AG08395 (cell line): ENCODE data around the gene DCDC2C.

ENCODE experiments used
- DNase-seq: peaks from one replicate; pipeline ENCODE4 v3.0.0; 2012; ENCODE audit warnings: mixed read lengths, low spot score

The DCDC2C gene

GRCh38 chr2:3672861-3673678 is 30.3 kb upstream of the DCDC2C start:
- no peak for DNase-seq

GRCh38 chr2:3674066-3674845 is 29.1 kb upstream of the DCDC2C start:
- no peak for DNase-seq

DNA sequence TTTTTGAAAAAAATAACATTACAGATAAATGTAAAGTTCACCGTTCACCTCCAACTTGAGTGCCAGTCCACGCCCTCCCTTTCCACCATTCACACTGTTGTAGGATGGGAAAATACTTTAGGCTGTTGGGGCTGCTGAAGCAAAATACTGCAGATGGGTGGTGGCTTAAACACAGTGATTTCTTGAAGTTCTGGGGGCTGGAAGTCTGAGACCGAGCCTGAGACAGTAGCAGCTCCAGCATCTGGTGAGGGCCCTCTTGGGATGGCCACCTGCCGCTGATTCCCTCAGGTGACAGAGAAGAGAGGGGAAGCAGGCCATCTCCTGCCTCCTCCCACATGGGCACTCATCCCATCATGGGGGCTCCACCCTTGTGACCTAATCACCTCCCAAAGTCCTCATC is 27.7 kb upstream of the DCDC2C start:
- DNase-seq, result no peak

- DNase-seq, result no peak
These were observed 25.9 kb upstream of the DCDC2C start for GRCh38 chr2:3677436-3677835.

DNA sequence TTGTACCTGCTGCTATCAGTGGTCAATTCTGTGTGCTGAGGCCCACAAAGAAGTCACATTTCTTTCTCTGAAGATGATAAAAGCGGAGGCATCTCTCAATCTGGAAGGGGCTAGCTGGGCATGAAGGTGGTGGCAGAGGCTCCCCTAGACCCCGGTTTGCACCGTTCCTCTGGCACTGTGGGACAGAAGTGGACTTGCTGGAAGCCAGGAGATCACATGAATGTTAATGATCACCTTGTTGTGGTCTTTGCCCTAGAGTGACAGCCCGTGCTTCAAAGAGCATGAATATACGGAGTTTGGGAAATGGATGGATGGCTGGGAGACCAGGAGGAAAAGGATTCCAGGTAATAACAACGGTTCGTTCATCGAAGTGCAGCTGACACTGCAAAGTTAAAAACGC is 25.2 kb upstream of the DCDC2C start:
- DNase-seq, result no peak

DNA sequence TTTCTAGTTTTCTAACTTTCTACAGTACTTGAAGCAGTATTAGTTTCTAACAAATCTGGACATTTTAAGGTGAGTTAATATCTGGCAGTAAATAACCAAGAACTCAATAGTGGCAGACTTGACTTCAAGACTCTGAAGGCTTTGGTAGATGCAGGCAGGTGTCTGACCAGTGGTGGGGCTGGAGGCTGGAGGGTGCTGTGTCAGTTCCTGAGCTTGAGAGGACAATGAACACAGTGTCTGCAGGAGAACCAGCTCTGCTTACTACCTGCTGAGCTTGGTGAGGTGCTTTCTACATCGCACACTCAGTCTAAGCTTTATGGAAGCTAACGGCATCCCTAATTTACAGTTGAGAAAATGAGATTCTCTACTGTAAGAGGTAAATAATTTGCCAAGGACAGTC is 24.2 kb upstream of the DCDC2C start:
- DNase-seq, result no peak

DNA sequence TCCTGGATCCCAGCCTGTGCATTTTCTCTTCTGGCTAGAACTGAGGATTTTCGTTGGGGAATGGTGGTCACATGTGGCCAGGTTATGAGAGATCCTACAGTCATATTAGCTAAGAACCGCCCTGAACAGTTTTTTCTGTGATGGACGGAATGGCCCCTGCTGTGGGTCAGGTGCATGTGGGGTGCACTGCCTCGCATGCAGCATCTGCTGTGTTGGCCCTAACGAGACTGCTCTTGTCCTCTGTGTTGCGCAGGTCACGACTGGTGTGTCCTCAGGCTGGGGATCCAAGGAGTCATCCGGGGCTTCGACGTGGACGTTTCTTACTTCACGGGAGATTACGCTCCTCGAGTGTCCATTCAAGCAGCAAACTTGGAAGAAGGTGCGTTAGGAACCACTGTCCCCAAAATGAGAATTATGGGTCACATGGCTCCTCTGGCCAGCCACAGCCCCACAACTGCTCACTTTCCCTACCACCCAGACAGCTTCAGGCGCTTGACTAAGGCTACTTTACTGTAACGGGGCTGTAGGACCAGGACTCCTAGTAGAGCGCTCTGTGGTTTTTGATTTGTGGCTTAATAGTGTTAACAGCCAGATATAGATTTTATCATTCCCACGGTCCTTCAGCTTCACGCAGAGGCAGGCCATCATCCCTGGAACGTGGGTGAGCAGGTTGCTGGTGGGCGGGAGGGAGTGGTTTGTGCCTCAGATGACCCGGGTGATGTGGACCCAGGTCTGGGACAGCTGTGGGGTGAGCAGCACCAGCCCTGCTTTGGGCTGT is 23.6 kb upstream of the DCDC2C start:
- no peak for DNase-seq

- no peak for DNase-seq
These were observed 22.6 kb upstream of the DCDC2C start for GRCh38 chr2:3680548-3681345.

DNA sequence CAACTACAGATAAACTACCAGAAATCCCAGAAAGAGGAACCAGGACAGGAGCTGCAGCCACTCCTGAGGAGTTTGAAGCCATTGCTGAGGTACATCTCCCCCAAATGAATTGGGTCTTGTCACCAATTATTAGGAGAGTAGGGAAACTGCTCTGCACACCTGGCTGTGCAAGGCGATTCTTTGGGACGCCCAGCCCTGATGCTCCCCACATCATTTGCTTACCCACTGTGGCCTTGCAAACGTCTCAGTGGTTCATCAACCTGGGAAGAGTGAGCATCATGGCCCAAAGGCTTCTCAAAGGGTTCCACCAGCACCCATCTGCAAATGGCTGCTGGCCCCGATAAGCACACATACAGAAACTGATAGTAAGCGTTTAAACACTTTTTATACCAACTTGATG is 21.8 kb upstream of the DCDC2C start:
- DNase-seq, result no peak

DNA sequence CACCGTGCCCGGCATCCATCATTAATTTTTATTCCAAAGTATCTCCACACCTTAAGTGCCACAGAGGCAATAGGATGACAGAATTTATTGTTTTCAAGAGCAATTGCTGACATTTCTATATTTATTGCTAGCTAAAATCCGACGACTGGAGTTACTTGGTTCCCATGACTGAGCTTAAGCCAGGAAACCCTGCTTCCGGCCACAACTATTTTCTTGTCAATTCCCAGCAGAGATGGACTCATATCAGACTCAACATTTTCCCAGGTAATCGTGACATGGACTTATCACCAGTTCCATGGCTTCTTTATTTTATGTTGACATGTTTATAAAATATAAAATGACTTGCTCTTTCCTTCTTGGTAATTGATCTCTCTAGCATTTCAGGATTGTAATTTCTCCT is 20.6 kb upstream of the DCDC2C start:
- no peak for DNase-seq

DNA sequence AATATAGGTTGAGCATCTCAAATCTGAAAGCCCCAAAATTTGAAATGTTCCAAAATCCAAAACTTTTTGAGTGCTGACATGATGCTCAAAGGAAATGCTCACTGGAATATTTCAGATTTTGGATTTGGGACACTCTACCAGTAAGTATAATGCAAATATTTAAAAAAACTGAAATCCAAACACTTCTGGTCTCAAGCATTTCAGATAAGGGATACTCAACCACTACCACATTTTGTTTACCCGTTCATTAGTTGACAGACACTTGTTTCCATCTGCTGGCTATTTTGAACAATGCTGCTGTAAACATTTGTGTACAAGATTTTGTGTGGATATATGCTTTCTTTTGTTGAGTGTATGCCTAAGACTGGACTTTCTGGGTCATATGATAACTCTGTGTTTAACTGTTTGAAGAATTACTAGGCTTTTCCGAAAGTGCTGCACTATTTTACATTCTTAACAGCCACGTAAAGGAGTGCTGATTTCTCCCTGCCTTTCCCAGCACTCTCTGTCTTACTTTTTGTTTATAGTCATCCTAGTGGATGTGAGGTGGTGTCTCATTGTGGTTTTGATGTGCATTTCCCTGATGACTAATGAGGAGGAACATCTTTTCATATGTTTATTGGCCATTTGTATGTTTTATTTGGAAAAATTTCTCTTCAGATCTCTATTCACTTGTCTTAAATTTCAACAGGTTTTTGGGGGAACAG is 19.5 kb upstream of the DCDC2C start:
- no peak for DNase-seq

- no peak for DNase-seq
These were observed 13.2 kb upstream of the DCDC2C start for GRCh38 chr2:3689998-3690748.

DNA sequence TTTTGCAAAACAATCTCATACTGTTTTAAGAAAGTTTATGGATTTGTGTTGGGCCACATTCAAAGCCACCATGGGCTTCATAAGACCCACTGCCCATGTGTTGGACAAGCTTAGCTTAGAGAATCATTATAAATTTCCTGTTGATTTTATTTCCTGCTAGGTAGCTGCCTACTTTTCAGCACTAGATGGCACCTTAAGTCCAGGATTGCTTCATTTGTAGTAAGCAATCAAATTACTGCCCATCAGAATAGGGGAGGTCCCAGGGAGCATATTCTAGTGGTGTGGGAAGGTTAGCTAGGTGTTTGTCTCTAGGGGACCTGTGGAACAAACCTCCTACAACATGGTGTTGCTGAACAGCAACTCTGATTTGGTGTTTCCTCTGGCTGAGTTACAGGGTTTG is 11.0 kb upstream of the DCDC2C start:
- no peak for DNase-seq

GRCh38 chr2:3696545-3696944 is 6.8 kb upstream of the DCDC2C start:
- DNase-seq, result no peak

- DNase-seq, result no peak
These were observed 2.3 kb upstream of the DCDC2C start for GRCh38 chr2:3701071-3701470.

DNA sequence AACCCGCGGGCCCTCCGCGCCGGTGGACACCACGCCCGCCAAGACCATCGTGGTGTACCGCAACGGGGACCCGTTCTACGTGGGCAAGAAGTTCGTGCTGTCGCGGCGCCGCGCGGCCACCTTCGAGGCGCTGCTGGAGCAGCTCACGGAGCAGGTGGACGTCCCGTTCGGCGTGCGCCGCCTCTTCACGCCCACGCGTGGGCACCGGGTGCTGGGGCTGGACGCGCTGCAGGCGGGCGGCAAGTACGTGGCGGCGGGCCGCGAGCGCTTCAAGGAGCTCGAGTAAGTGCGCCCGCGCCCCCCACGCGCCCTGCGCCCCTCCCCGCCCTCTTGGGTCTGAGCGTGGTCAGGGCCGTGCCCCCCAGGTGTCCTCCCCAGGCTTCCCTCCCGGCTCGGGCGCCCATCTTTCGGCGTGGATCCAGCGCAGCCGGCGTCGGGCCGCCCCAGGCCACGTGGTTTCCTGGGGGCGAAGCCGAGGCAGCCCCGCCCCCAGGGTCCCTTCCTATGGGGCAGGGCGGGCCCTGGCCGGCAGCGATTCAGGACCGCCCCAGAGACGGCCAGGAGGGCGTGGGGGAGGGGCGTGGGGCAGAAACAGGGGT is 481 bp downstream of the DCDC2C start:
- DNase-seq, result no peak

DNA sequence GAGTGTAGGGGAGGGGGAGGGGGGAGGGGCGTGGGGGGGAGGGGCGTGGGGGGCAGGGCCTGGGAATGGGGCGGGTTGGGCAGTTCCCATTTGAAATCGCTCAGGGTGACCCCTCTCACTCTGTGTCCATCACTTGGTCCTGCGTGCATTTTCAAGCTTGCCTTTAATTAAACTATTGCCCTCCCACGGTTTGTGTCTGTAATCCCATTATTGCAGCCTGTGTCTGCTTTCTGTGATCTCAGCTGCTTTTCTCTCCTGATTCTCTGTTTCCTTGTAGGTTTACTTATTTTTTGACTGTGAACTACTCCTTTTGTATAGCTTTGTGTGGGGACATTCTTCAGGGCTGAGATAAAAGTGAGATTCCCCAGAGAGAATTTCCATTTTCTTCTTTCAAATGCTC is 1.3 kb downstream of the DCDC2C start:
- DNase-seq, result no peak

DNA sequence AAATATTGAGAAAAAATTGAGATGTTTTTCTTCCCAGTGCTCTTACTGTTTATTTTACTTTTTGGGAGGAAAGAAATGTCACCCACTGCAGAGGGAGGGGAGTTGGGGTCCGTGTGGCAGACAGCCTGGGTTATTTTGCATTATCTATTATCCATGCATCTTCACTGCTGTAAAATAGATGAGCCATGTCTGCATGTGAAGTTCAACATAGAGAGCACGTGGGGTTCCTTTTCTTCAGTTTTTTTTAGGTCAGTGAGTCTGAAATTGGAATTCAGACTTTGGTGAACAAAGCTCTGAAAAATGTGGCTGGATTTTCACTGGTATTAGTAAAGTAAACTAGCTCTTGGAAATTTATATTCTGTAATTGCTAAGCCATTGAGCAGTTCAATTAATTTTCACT is 2.4 kb downstream of the DCDC2C start:
- DNase-seq, result no peak

DNA sequence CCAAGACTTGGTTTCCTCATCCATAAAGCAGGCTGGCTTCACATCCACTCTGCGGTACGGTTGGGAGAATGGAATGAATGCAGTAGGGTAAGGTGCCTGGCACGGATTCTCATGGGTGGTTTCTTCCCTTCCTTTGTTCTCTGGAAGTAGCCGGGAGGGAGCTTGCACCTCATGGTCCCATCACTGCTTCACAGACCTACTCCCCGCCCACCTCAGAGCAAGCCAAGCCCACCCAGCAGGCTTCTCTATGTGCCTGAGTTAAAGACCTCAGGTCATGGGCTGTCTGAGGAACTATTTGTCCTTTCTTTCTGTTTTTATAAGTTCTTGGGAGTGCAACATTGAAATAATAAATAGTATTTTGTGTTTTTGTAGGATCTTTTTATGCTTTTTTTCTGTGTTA is 3.5 kb downstream of the DCDC2C start:
- DNase-seq, result no peak

DNA sequence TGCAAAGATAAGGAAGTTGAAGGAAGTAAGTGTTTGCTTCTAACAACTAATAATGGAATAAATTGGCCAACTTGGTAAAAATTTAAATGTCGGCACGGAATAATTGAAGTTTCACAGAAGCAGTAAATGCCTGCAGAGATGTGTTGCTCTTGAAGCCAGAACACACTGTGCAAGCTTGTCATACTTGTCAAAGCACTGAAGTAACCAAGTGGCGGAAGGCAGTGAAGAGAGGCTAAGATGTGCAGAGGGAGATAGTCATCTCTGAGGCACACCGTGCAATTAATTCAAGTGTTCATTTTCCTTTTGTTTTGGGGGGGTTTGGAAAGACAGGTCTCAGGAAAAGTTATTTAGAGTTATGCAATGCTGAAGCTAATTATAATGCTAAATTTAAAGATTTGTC is 5.2 kb downstream of the DCDC2C start:
- DNase-seq, result no peak
